Amniotic stem cell (primary cell): ENCODE data around the gene KLHDC7B.

Experiments
- DNase-seq: peaks from one replicate; lab custom pipeline; 2025; lab: John Stamatoyannopoulos, UW

The KLHDC7B gene

DNA sequence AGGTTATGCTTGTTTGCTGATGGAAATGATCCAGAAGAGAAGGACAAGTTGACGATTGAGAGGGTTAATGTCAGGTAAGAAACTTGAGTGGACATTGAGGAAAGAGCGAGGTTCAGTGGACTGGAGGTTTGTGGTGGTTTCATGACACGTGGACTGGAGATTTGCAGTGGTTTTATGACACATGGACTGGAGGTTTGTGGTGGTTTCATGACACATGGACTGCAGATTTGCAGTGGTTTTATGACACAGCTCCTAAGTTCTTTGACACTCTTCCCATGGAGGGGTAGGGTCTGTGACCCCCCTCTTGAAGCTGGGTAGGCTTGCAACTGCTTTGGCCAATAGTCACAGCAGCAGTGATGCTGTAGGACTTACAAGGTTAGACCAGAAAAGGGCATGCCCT, 49.5 kb downstream of the KLHDC7B start:
- no peak for DNase-seq

DNA sequence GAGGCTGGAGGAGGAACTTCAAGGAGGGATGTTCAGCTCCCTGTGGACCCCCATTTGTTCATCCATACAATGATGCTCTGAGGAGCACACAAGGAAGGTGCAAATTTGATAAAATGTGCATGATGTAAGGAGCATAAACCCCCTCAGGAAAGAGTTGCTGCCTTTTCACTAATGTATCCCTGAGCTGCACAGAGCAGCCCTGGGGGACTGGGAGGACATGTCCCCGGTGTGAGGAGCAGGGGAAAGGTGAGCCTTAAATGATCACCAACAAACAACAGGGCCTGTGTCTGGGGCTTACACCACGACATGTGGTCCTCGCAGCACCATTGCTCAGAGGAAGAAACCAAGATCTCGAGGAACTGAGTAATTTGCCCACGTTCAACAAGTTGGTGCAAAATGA, 51.4 kb downstream of the KLHDC7B start:
- no peak for DNase-seq

DNA sequence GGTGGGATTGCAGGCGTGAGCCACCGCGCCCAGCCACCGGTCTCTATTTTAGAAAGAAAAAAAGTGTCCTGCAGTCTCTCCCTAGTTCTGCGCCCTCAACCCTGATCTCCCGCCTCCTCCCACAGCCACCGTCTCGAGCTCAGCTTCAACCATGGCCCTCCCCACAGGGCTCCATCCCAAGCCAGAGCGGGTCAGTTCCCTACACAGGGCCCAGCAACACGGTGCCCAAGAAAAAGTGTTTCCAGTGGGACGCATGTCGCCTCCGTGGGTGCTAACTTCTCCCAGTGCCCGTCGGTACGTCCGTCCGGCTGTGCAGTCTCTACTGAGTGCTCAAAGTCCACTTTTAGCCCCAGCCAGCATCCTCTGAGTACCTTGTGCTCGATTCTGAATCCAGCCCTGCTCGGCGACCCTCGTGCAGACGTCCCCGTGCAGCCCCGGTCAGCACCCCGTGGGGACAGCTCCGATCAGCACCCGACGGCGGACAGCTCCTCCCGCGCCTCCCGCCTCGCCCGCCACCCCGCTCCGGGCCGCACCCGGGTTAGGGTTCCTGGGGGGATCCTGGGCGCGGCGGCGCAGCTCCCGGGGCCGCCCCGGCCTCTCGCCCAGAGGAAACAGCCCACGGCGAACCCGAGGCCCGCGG, 54.2 kb downstream of the KLHDC7B start:
- peak; percentile 22 for DNase-seq

DNA sequence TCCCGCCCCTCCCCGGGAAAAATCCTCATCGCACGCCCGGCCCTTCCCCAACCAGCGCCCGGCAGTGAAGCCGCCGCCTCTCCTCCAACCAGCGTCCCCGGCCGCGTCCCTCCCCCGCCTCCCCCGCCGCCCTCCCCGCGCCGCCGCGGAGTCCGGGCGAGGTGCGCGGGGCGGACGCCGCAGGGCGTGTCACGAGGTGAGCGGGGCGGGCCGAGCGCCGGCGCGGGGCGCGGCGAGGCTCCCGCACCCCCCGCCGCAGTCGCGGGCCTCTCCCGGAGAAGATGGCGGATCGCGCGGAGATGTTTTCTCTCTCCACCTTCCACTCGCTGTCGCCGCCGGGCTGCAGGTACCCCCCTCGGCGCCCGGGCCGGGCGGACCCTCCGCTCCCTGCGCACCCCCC, 54.8 kb downstream of the KLHDC7B start, which contains the start of gene MAPK8IP2:
TSS of gene MAPK8IP2 (plus strand) at position 256 of the 400 bp plus-strand sequence. CDS start at position 282, 26 bp downstream.
- no peak for DNase-seq
